Measurements from ENCODE around the gene ADRA1B. TPM values are rescaled to one million over a fixed set of nuclear protein-coding genes. Genes with fewer than 3 reads are reported as not detected.
A peak's percentile ranks its signal among the peaks of the same experiment; 100 is the strongest.

The ADRA1B gene
- total RNA-seq, 1 donor from 2014 or later: 0.34 TPM

DNA sequence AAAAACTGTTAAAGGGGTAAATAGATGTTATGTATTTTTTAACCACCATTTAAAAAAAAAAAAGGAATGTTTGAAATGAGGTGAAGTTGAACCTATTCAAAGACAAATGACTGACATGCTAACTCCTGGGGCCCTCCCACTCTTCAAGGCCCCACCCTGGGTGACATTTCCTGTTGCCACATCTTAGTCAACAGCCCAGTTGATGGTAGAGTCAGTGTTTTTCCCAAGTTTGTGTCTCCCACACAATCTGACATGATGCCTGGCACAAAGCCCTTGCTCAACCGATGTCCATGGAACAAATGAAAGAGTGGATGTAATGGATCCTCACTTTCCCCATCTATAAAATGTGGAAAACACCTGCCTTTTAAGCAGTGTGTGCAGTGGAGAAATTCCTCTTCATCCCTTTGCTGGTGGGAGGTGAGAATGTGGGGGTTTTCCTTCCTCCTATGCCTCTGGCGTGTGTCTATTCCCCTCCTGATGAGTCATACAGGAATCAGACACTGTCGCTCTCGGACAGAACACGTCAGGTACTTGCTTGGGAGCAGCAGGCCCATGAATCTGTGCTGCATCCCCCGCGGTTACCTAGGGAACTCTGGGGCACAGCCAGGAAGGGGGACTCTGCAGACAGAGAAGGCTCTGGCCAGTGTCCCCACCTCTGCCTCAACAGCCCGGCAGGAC is 13.7 kb upstream of the ADRA1B start:
- DNase-seq: peak; percentile 26

DNA sequence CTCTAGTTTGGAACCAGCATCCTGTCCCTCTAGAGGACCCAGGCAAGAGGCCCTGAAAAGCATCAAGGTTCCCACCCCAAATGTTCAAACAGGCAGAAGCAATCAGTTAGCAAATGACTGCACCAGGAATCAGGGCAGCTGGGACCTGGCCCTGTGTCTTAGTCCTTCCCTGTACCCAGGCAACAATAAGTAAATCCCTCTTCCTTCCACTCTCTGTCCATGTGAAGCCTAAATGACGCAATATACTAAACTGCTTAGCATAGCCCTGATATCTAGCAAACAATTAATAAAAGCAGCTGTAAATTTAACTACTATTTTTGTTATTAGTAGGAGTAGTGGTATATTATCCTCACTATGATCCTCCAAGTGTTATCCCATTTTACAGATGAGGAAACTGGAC is 13.2 kb upstream of the ADRA1B start:
- DNase-seq: no peak

DNA sequence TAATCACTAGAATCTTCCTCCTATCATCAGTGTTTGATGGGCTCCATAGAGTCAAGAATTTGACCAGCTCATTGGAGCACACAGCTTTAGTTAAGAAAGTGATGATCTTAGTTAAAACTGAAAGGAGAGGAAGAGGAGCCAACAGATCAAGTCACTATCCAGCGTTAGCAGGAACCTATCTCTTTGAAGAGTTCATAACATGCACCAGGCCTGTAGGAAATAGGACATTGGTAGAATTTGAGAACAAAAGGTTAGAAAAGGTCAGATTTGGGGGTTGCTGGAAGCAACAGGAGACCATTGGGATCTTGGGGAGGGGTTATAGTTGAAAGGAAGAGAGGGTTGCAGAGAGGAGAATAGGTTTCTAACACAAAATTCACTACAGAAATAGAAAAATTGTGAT is 11.4 kb upstream of the ADRA1B start:
- no peak for DNase-seq

DNA sequence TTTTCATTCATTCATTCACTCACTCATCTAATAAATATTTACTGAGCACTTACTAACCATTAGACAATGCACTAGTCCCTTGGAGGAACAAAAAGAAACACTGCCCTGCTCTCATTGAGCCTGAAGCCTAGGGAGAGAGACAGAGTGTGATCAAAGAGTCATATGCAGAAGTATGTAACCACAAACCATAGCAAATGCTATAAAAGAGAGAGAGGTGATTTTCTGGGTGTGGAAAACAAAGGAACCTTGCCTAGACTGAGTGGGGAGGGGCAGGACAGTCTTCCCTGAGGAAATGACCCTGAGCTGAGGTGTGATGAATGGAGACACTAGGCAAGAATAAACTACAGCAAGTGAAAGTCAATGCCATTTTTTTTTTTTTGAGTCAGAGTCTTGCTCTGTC is 10.8 kb upstream of the ADRA1B start:
- DNase-seq: no peak

DNA sequence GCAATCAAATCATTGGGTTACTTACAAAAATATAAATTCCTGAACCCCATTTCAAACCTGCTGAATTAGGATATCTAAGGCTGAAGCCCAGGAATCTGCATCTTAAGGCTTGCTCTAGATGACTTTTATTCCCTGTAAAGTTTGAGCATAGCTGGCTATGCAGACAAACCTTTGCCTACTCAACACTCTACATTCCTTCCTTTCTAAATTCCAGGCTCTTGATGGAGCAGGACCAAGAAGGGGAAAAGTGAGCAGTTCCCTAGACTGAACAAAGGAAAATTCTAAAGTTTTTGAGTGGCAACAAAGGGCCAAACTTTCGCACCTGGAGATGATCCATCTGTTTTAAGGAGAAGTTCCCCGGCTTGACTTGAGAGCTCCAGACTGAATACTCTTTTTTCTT is 9.8 kb upstream of the ADRA1B start:
- DNase-seq: no peak

DNA sequence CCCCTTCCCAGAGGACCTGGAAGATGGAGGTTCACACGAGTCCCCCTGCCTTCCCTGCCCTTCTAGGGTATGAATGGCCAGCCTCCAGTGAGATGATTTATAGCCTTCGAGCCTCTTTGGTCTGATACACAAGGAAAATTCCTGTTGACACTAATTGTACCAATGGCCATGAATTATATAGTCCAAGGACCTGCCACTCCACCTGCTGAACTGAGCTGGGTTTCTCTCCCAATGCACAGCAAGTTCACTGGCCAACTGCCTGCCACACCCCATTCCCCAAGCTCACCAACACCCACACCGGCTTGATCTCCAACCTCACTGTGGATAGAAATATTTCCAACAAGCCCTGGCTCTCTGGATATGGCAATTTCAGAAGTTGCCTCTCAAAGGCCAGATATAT is 9.3 kb upstream of the ADRA1B start:
- no peak for DNase-seq

DNA sequence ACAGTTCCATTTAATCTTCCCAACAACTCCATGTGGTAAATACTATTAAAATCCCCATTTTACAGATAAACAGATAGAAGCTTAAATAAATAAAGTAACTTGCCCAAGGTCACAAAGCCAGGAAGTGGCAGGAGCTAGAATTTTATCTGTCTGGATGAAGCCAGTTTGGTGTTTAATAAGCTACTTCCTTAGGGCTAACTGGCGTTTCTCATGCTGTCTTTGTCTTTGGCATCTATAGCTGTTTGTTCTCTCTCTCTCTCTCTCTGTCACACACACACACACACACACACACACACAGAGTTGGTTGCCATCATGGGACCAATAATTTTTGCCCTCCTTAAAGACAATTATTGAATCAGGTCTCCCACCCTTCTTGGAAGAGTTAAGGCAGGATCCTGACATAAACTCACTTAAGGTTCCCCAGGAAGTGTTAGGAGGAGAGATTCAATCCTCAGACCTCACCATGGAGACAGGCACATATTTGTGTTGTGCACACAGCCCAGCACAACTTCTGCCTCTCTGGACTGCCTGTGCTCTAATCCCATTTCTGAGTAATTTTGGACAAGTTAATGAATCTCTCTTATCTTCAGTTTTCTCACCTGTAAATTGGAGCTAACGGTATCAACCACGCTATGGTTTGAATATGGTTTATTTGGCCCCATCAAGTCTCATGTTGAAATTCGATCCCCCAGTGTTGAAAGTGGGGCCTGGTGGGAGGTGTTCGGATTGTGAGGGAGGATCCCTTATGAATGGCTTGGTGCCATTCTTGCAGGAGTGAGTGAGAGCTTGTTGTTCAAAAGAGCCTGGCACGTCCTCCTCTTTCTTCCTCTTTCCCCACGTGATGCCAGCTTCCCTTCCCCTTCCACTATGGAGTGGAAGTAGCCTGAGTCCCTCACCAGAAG is 8.3 kb upstream of the ADRA1B start:
- DNase-seq: no peak

DNA sequence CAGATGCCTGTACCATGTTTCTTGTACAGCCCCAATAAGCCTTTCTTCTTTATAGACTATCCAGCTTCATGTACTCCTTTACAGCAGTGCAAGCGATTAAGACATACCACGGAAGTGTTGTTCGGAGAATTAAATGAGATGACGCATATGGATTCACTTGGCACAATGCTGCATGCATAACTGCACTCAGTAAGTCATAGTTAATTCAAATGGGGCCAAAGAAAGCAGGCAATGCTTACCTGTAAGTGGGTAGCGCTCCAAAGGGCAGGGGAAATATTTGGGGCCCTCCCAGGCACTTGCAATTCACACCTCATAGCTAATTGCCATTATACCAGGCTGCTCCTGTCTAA is 7.7 kb upstream of the ADRA1B start:
- DNase-seq: peak; percentile 27

DNA sequence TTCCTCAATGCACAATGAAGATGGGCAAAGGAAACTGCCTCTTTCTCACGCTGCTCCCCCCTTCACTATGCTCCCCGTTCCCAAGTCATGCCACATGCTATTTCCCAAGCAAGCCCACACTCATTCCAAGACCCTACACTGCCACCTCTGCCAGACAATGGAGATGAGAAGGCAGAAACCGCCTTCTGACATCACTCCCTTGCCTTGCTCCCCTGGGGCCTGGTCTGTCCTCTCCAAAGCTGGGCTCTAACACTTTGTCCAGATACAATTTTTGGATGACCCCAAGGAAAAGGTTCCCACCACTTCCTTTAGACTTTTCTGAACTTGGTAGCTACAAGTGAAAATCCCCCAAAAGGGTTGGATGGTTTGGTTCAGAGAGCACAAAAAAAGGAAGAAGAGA is 7.2 kb upstream of the ADRA1B start:
- DNase-seq: peak; percentile 13

DNA sequence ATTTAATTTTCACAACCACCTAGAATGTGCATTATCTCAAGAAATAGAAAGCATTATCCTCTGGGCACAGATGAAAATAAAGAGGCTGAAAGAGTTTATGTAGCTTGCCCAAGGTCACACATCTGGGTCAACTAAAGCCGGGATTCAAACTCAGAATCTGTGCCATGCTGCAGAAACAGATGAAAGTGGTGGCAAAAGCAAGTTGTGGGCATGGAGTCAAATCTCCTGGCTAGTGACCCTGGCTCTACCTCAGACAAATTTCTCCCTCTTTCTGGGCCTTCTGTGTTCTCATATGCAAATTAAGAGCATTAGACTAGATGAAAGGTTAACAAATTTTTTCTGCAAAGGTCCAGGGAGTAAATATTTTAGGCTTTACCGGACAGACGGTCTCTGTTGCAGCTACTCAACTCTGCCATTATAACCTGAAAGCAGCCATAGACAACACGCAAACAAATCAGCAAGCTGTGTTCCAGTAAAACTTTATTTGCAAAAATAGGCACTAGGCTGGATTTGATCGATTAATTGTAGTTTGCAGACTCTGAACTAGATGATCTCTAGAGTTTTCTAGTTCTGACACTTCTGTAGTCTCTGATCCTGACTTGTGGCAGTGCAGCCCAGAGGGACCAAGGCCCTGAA is 6.0 kb upstream of the ADRA1B start:
- DNase-seq: no peak

DNA sequence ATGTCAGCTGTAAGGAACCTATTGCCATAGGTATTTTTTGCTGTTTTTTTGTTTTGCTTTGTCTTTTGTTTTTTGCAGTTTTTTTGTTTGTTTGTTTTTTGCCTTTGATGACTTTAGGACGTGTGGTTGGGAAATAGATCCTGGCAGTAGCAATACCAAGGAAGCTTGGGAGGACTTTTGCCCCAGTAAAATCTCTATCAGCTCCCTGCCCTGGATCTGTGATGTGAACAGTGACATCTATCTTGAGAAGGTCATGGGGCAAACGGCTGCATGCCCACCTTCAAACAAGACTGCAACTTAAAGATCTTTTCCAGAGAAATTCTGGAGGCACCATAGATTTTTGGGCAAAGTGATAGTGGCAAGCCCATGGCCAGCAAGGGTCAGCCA is 5.4 kb upstream of the ADRA1B start:
- no peak for DNase-seq

DNA sequence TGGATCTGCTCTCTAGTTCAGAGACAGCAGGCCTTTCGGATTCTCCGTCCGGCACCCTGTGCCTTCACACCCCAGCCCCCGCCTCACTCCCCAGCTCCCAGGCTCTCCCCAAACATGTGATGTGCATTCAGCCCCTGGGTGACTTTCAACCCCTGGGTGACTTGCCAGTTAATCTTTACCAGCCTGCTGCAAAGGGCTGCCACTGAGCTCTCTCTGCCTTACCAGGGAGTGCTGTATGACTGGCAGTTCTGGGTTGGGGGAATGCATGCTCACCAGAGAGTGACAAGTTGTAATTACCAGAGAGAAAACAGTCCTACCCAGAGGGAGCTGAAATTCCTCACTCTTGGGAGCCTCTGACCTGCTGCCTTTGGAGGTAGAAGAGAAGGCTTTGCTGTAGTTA is 4.9 kb upstream of the ADRA1B start:
- DNase-seq: no peak

DNA sequence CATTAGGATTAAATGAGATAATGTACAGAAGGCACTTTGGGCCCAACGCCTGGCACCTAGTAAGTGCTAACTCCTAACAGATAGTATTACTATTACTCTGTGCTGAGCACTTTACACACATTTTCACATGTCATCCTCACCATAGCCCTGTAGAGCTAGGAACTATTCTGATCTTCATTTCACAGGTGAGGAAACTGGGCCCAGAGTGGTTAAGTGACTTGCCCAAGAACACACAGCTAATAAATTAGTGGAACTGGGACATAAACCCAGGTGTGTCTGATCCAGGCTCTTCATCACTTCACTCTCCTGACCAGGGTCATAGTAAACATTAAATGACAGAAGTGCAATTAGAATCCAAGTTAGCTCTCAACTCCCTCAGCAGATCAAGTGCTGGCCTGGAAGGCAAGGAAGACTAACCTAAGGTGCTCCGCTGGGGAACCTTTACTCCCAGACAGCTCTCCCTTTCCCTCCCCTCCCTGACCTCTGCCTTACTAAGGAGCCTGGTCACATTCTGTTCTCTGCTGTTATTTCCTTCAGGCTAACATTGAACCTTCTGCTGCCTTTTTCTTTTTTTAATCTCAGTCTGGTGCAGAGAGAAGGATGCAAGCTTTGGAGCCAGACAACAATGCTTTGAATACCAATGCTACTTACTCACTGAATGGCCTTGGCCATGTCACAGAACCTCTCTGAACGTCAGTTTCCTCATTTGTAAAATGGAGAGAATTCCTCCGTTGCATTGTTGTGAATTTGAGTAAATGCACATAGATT is 4.1 kb upstream of the ADRA1B start:
- DNase-seq: peak; percentile 82

DNA sequence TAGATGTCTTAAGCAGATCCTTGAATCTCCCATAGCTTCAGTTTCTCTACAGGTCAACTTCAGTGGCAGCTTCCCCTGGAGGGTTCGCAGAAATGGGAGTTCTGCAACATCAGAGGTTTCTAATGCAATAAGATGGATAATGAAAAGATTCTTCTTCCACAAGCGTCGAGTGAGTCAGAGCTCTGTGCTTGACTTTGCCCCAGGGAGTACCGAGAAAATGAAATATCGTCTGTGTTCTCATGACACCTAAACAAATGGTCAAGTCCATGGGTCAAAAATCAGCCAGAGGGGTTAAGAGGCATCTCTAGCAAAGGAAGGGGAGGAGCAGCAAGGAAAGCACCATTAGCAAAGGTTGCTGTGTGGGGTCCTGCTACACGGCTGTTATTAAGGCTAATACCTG is 3.2 kb upstream of the ADRA1B start:
- DNase-seq: peak; percentile 48

DNA sequence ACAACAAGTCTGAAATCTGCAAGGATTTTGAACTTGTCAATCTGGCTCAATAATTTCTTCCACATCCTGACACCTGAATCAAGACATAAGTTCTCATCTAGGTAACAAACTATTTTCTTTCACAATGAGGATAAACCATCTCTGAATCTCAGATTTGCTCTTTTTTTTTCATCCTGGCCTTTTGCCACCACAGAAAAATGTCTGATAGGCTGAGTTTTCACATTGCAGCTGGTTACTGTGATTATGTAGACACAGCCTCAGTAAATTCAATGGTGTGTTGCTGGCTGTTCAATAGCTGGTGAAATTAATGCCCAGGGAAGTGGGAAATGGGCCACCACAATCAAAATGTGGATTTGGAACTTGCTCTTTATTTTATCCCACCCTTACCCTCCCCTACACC is 2.8 kb upstream of the ADRA1B start:
- no peak for DNase-seq

DNA sequence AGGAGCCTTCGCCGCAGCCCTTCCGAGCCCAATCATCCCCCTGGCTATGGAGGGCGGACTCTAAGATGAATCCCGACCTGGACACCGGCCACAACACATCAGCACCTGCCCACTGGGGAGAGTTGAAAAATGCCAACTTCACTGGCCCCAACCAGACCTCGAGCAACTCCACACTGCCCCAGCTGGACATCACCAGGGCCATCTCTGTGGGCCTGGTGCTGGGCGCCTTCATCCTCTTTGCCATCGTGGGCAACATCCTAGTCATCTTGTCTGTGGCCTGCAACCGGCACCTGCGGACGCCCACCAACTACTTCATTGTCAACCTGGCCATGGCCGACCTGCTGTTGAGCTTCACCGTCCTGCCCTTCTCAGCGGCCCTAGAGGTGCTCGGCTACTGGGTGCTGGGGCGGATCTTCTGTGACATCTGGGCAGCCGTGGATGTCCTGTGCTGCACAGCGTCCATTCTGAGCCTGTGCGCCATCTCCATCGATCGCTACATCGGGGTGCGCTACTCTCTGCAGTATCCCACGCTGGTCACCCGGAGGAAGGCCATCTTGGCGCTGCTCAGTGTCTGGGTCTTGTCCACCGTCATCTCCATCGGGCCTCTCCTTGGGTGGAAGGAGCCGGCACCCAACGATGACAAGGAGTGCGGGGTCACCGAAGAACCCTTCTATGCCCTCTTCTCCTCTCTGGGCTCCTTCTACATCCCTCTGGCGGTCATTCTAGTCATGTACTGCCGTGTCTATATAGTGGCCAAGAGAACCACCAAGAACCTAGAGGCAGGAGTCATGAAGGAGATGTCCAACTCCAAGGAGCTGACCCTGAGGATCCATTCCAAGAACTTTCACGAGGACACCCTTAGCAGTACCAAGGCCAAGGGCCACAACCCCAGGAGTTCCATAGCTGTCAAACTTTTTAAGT is 819 bp downstream of the ADRA1B start:
- no peak for DNase-seq

DNA sequence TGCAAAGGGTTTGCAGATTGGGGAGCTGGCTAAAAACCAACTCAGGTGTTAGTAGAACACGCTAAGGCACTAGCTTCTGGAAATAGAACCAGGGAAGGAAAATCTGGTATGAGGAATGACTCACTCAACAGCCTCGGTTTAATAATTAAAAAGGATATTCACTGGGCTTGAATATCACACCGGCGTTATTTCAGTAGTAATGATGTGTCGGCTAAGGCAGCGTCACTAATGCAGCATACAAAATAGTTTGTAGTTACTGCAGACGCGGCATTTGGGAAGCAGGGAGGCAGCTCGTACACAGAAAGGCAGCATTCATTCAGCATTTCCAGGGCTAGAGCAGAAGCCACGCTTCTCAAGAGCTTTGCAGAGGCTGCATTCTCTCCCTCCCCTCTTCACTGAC is 1.7 kb downstream of the ADRA1B start:
- DNase-seq: no peak

DNA sequence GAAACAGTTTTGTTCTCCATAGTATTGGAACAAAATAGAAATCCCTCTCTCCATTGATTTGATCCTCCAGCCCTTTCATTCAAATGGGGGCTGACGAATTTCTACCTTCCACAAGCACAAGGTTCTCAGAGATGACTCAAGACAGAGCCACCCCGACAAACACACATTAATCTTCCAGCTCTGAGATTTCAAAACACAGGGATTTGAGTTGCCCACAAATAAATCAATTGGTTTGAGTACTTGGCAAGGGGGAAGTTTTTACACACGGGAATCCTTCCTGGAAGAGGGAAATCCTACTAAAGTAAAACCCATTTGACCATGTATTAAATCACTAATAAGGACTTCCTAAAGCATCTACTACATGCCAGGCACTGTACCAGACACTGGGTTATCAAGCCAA is 5.4 kb downstream of the ADRA1B start:
- DNase-seq: no peak

DNA sequence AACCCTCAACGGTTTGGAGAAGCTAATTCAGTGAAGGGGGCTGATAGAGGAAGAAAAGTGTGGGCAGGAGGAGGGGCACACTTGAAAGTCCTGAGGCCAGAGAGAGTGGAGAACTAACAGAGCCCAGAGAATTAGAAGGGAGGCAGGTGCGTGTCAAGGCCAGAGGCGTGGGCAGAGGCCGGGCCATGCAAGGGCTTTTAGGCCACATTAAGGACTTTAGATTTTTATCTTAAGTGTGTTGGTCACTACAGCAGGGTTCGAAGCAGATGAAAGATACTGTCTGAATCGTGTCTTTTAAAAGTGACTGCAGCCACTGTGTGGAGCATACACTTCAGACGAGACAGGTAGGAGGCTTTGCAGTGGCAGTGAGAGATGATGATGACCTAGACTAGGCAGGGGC is 6.7 kb downstream of the ADRA1B start:
- DNase-seq: no peak

DNA sequence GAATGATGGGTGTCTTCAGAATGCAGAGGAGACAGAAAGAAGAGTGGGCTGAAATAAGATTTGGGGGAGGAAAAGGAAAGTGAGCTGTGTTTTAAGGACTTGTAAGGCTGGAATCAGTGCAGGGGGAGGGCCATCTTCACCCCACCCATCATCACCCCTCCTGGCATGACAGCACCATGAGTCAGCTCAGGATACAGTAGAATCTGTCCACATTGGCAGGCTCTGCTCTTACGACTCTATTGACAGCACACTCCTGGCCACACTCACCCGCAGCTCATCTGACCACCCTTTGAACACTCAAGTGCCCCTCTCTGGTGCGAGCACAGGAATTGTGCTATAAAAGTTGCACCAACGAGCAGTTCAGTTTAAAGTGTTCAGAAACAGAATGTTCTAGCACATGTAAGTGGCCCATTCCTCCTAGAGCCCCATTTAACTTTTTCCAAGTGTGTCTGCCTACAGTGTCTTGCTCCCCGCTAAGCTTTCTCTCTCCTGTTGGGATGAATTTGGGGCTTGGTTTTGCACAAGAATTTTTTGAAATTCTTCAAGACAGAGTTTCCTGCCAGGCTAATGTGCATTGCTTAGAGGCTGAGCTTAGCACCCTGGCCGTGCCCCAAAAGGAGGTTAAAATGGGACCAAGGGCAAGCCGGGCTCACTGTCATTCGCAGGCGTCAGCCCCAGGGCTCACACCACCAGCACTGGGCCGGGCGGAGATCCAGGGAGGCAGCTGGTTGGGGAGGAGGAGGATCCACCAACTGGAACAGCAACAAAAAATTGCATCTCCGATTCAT is 12.0 kb downstream of the ADRA1B start:
- peak; percentile 47 for DNase-seq

DNA sequence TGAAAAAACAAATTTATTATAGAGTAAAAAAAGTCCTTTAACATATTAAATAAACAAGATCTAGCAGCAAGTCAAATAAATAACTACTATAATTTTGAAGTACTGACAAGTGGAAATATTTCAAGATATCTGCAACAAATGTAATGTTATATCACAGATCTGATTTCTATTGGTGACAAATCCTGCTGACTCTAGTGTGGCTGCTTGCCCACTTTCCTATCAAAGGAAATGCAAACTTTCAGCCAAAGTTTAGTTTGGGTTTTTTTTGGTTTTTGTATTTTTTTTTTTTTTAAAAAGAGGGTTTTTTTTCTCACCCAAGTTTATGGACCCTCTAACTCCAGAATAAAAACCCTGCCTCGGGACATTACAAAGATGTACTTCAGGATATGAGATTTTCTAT is 12.9 kb downstream of the ADRA1B start:
- no peak for DNase-seq

All from dermis blood vessel endothelial cell (primary cell).